HG03432 (cell line): ENCODE results near the gene TTI1.

Experiments used
- ATAC-seq: cut with Tn5 transposase; IDR thresholded peaks from one replicate; pipeline ENCODE4 v1.9.1; 2021; ENCODE audit warnings: mild to moderate bottlenecking, moderate library complexity; ENCODE audit not compliant: unreplicated experiment

The TTI1 gene

DNA sequence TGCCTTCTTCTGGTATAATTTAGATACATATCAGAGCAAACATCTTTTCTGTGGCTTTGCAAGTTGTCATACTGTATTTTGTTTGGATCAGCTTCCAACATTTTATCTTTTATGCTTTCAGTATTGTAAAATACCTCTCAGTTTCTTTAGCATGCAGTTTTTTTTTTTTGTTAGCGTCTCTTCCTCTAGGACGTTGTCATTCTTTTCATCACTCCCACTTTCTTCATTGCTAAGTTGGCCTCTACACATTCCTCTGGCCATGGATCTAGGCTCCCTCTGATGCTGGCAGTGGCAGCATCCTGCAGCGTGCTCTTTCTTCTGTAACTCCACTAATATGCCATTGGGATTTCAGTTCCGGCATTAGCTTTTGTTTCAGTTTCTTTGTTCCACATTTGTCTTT lies 22.0 kb upstream of the TTI1 start:
- no peak for ATAC-seq

DNA sequence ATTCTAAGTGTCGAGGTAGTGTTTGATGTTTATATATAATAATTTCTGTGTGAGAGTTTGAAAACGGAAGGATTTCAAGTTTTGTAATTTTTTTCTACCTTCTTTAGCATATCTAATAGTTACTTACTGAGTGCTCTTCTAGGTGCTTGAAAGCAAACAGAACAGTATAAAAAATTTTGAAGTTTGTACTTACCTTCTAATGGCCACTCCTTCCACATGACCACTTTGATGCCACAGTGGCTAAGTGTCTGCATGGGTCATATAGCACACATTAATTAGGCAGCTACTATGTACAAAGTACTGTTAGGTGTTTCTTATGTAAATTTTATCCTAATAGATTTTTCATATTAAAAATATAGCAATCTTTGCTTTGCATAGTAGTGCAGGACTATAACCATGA lies 21.4 kb upstream of the TTI1 start:
- ATAC-seq = no peak

DNA sequence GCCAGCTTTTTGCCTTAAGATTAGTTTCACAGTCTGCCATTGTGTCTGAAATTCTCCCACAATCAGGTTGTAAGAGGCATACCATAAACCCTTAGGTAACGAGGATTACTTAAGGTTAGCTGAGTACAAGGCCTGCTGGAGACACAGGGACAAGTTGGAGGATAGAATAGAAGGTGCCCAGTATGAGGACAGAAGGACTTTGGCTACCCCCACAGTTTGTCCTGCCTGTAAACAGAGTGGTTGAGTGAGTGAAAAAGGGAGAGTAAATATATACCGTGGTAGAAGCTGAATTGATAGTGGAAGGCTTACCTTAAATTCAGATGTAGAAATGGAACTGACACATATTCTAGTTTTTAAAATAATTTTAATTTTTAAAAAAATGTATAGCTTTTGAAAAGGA lies 19.6 kb upstream of the TTI1 start:
- ATAC-seq = no peak

DNA sequence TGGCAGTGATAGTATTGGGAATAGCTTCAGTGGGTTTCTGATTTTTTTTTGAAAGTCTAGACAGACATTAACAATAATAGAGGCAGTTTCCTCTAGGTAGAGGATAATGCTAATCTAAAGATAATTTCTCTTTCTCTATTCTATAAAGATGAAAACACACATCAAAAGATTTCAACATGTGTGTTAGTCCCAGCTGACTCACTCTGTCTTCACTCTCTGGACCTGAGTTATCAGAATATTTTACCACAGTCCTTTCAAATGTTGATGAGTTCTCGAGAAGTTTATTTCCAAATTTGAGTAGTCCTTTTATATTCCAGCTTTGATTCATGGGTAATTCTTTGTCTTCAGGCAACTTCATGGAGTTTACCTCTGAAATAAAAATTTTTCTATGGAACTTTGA lies 17.4 kb upstream of the TTI1 start:
- no peak for ATAC-seq

DNA sequence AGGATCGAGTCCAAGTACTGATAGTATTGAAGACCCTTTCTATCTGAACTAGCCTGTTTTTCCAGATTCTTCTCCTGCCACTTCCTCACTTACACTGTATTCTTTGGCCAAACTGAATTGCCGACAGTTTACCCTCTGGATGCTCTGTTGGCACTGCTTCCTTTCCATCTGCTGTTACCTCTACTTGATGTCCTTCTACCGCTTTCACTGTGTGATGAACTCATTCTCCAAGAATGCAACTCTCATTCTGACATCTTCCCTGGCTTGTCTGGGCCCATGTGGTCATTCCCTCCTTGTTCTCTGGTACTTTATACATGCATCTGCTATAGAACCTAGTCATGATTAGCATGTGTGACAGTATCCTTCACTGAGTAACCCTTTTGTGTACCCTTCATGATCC lies 16.5 kb upstream of the TTI1 start:
- ATAC-seq = no peak

DNA sequence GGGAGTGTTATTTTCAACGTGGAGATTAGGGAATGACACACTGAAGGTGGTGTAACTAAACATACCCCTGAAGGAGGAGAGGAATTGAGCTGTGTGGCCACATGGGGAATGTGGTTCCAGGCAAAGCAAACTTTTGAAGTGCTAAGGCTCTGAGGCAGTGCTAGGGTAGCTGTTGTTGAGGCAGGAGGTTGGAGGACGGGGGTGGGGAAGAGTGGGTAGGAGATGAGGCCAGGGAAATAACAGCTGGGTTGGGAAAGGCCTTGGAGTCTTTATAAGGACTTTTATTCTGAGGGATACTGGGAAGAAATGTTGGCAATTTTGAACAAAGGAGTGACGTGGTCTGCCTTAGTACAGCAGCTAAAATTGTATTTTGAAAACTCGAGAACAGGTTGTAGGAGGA lies 13.3 kb upstream of the TTI1 start:
- ATAC-seq = no peak

DNA sequence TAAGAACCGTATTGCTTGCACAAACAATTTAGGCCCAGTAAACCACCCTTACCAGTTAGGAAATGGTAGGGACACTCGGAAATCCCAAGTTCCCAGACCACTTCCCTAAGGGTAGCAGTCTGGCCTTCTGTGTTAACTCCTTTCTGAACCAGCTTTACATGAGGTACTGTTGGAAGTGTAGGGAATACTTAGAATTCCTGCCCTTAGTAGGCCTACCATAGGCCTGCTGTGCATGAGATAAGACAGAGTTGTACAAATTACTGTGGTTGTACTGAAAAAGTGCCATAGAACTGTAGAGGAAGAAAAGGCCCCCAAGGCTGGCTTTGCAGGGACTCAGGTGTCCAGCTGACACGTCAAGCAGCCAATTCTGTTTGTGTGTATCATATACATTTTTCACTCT lies 11.4 kb upstream of the TTI1 start:
- no peak for ATAC-seq

DNA sequence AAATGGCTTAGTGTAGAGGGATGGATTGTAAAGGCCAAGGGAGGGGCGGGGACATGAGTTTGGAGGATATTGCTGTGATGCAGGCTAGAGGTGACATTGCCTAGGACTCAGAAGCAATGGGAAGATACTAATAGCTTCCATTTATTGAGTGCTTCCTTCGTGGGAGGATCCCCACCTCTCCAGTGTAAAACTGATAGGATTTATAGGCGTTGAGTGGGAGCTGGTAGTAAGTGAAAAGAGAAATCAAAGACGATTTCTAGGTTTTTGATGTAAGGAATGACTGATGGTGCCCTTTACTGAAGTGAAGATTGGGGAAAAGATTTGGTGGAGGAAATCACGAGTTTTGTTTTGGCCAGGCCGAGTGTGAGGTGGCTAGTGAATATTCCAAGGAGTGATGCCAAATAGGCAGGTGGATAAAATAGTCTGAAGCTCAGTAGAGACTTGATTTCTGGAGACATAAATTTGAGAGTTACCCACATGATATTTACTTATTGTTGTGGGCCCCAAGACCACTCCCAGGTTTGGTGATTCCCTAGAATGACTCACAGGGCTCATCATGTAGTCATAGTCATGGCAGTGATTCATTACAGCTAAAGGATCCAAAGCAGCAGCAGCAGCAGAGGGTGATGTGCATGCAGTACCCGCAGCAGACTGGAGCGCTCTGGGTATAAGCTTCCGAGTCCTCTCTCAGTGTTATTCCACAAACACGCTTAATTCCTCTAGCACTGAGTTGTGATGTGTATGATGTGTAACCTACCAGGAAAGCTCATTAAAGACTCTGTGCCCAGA lies 10.4 kb upstream of the TTI1 start:
- no peak for ATAC-seq

DNA sequence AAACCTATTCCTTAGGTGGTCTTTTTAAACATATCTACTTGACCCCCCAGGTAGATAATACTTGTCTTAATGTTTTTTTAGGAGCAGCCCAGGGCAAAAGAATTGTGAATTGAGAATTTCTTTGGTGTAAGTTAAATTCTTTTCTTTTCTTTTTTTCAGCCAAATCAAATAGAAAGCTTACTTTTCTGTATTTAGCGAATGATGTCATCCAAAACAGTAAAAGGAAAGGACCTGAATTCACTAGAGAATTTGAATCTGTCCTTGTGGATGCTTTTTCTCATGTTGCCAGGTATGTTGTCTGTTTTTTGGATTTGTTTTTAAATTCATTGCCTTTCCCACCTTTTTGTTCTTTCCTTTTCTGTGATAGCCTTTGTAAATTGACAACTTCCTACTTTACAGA lies 7.0 kb upstream of the TTI1 start:
- ATAC-seq = no peak

DNA sequence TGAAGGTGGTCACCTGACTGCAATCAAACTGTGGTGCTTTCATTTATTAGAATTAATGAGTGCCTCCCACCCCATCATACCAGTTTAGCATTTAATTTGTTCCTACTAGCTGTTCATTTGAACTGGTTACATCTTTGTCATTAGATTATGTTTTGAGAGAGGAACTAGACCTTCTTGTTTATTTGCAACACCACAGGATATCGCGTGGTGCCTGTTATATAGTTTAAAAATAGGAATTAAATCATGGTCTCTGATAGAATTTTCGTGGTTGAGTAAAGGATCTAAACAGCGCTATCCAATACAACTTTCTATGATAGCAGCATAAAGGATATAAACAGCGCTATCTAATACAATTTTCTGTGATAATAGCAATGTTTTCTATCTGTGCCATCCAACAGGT lies 3.1 kb upstream of the TTI1 start:
- ATAC-seq = no peak

DNA sequence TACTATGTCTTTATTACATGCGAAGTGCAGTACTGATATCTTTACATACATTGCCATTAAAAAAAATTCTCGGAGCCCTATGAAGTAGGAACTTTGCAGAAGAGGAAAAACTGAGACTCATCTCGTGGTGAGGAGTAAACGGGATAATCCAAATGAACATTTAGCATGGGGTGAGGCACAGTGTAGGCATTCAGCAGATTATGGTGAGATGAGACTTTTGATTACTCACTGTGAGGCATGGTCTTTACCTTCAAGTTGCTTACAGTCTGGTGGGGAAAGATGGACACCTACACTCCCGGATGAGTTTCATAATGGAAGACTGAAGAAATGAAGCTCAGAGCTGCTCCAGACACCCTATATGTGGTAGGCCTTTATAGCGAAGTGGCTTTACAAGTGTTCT lies 1.7 kb upstream of the TTI1 start:
- no peak for ATAC-seq

DNA sequence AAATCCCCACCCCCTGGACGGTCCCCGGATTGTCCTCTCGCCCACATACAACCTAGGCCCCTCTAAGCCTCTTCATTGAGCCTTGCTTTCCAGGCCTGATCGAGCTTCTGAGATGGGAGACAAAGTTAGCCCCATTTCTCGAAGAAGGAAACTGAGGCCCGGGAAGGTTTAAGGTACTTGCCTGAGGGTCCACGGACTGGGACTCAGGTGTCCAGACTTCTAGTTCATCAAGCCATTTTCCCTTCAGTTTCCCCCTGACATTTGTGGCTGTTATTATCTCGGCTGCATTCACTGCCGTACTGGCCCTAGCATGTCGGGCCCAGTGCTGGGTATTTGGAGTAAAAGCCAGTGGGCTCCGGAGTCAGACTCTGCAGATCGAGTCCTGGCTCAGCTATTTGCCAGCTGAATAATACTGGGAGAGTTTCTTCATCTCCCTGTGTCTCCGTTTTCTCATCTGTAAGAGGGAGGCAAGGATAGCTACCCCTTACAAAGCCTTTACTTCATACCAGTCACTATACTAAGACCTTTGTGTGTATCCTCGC lies 923 bp upstream of the TTI1 start:
- ATAC-seq = no peak

DNA sequence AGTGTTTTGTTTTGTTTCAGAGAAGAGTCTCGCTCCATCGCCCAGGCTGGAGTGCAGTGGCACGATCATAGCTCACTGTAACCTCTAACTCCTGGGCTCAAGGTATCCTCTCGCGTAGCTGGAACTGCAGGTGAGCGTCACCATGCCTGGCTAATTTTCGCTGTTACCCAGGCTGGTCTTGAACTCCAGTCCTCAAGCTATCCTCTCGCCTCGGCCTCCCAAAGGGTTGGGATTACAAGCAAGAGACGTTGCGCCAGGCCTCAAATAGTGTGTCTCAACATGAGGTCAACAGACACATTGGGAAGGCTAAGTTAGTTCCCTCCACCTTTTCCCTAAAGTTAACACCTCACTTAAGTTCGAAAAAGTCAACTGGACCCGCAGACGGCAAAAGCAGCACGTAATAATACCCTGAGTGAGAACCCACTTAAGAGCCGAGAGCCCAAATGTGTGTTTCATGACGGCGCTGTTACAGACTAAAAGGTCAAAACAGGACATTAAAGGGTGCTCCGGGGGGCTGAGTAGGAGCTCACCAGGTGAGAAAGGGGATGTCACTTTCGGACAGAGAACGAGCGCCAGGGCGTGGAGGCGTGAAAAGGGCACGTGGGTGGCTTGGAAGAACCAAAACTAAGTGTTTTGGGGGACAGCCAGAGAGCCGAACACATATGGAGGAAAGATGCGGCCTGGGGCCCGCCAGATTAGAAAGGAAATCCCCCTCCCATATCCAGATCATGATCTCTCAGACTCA lies 499 bp downstream of the TTI1 start:
- peak; percentile 51 for ATAC-seq

DNA sequence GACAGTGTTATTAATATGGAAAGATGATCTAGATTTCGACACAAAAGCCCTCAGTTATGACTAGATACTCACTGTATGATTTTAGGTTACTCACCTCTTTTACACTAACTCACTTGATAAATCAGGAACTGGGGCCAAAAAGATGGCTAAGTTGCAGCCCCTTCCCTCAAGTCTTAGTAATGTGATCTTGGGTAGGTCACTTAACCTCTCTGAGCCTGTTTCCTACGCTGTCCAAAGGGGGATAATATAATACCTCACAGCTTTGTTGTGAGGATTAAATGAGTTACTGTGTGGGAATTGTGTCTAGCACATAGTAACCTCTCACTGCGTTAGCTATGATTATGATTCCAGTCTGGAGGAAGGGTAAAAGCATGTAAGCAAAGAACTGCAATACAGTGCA lies 1.3 kb downstream of the TTI1 start:
- ATAC-seq = no peak

DNA sequence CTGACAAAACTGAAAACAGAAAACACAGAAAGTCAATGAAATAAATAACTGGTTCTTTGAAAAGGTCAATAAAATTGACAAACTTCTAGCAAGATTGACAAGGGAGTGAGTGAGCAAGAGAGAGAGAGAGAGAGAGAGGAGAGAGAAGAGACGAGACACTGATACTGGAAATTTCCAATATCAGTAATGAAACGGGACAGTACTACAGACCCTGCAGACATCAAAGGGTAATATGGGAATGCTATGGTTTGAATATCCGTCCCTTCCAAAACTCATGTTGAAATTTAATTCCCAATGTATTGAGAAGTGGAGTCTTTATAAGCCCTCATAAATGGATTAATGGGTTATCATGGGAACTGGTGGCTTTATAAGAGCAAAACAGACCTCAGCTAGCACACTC lies 3.8 kb downstream of the TTI1 start:
- no peak for ATAC-seq

DNA sequence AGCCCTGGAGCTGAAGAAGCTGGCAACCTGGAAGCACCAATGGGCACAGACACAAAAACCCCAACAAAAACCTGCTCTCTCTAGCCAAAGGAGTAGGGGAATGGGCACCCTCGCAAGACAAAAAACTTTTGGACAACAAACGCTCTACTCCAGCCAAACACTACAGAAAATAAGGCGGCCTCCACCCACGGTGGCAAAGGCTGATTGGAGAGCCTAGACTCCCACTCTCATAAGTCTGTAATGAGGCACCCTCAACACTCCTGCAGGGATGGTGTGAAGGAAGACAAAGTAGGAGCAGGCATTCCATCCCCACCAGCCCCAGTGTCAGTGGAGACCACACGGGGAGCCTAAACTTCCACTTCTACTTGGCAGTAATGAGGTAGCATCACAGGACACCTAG lies 8.8 kb downstream of the TTI1 start:
- ATAC-seq = no peak

DNA sequence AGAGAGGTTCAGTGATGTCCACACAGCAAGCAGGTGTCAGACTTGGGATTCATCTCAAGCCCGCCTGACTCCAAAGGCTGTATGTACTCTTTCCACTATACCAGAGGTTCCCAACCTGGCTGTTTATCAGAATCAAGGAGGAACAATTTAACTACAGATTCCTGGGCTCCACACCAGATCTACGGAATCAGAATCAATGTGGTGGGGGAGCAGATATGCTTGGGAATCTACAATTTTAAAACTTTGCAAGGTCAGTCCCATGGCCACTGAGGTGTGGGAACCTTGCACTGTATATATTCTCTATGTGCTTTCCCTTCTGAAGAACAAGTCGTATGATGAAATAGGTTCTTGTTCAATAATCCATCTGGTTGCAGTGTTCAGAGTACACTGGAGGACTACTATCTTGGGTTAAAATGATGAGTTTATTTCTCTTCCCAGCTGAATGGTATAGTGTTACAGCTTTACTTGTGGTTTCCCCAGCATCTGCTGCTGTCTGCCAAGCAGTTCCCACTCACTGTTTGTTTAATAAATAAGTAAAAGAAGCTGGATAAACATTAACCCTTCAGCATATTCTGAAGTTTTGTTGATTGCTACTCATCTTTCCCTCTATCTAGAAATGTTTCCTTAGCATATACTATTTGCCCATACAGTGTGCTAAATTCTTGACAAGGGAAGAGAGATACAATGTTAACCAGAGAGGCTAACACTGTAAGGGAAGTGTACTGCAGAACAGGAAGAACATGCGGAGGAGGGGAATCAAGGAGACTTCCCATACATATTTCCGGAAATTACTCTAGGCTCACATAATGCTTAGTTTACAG lies 9.9 kb downstream of the TTI1 start:
- ATAC-seq = no peak

DNA sequence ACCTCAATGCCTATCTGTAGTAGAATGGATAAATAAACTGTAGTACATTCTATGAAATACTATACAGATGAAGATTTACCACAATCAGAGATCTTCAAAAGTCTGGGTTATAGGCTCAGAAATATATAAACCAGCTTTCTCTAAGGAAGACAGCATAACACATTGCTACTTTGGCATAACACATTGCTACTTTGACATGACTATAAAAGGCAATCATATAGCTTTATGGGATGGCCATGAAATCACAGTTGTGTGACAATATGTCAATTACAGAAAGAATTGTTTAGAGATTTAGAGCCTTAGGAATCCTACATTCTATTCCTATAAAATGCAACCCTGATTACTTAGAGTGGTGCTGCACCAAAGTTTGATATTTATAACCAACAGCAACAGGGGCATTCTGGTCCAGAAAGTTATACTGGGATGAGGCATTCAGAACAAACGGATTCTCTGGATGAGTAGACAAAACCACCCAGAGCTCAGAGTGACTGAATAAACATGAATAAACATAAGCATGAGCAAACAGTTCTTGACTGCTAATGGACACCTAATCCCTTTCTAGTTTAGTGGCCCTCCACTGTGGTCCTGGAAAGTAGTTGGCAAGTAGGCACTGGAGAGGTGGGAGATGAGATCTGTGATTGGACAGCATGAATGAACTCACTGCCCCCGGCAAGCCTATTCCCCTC lies 12.0 kb downstream of the TTI1 start:
- ATAC-seq = no peak

DNA sequence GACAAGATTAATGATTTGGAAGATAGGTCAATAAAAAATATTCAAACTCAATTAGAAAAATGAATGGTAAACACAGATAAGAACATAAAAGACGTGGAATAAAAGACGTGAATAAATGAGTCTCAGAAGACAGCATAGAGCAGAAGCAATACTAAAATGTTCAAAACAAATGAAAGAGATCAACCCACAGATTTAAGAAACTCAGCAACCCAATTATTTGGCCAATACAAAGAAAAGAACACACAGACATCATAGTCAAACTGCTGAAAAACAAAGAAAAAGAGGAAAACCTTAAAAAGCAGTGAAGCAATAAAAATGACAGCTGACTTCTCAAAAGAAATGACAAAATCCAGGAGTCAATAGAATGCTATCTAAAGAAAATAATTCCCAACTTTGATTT lies 14.9 kb downstream of the TTI1 start:
- ATAC-seq = no peak

DNA sequence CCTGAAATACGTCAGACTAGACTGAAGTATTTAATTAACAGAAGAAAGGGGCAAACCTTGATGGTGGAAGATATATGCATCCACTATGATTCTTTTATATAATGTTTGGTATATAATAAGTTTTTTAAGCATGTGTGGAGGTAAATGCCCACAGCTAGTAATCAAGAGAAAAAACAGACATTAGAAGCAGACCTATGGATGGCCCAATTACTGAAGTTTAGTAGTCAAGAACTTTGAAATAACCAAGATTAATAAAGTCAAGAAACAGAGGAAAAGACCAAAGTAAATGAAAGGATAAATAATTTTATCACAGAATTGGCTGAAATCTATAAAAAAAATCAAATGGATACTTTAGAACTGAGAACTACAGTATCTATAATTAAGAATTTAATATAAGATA lies 15.3 kb downstream of the TTI1 start:
- no peak for ATAC-seq

DNA sequence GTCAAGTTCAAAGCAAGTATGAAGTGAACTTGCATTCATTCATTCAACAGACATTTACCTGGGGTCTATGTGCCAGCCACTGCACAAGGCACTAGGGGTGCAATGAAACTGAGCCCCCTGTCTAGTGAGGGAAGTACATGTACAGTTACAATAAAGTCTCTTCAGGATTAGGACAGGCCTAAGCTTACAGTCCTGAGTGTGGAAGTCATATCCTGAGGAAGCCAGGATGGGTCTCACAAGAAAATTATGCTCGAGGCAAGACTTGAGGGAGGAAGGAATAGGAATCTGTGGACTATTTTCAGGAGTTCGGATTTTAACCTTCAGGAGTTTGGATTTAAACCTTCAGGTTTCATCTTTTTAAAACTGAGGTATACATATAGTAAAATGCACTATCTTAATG lies 19.4 kb downstream of the TTI1 start:
- ATAC-seq = no peak
